ENCODE results near the gene CACNA1I. TPM values are rescaled to one million over a fixed set of nuclear protein-coding genes. Genes with fewer than 3 reads are reported as not detected.

CACNA1I gene
- total RNA-seq, 4 donors from 2014 or later = 0.16 to 0.57 (median 0.20) TPM

GRCh38 chr22:39690881-39691605 lies 120.5 kb downstream of the CACNA1I start:
- TF ChIP-seq, protein P1, sequence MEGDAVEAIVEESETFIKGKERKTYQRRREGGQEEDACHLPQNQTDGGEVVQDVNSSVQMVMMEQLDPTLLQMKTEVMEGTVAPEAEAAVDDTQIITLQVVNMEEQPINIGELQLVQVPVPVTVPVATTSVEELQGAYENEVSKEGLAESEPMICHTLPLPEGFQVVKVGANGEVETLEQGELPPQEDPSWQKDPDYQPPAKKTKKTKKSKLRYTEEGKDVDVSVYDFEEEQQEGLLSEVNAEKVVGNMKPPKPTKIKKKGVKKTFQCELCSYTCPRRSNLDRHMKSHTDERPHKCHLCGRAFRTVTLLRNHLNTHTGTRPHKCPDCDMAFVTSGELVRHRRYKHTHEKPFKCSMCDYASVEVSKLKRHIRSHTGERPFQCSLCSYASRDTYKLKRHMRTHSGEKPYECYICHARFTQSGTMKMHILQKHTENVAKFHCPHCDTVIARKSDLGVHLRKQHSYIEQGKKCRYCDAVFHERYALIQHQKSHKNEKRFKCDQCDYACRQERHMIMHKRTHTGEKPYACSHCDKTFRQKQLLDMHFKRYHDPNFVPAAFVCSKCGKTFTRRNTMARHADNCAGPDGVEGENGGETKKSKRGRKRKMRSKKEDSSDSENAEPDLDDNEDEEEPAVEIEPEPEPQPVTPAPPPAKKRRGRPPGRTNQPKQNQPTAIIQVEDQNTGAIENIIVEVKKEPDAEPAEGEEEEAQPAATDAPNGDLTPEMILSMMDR (IDR thresholded peaks at IDR 0.05; ENCODE audit: low read depth) = no peak

DNA sequence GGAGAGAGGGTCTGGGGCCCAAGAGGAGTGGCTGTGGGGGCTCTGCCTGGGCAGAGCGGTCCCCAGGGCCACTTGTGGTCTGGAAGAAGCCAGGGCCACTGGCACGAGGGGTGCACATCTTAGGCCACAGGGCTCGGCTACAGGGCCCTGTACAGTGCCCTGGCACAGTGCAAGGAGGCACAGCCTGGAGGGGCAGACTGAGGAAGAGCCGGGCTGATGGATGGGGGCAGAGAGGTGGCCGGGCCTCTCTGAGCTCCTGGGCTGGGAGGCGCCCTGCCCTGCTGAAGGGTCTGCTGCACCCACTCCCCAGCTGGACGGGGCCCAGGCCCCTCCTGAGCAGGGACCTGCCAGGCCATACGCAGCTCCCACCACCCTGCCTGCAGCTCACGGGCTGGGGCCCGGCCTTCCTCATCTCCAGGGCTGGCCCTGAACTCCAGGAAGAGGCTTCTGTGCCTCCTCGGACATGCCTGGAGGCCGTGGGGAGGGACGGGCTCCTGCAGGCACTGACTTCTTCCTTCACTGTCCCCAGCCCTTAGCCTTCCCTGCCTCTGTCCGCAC lies 123.5 kb downstream of the CACNA1I start:
- TF ChIP-seq, protein P1 (IDR thresholded peaks at IDR 0.05; ENCODE audit: low read depth) = no peak

DNA sequence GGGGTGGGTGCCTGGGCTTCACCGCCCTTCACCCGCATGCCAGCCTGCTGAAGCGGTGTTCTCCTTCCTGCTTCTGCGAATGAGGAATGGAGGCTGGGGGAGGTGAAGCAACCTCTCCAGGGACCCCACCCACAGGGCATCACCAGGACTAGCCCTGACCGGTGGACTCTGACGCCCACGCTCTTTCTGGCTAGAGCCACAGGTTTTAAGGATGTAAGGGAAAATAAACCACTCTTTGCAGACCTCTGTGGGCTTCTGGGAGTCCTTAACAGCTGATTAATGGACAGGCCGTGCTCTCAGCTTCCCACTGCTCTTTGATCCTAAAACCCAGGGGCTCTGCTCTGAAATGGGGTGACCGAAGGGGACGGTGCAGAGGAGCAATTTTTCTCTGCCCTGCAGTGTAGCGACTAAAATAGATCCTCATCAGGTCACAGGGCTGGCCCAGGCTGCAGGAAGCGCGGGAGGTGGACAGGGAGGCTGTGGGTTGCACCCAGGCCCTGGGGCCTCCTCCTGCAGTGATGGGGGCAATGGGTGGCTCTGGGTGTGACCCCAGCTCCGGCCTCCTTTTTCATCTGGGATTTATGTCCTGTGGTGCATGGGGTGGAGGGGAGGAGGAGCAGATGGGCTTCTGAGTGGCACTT lies 127.4 kb downstream of the CACNA1I start:
- TF ChIP-seq, protein P1 (IDR thresholded peaks at IDR 0.05; ENCODE audit: low read depth) = no peak

DNA sequence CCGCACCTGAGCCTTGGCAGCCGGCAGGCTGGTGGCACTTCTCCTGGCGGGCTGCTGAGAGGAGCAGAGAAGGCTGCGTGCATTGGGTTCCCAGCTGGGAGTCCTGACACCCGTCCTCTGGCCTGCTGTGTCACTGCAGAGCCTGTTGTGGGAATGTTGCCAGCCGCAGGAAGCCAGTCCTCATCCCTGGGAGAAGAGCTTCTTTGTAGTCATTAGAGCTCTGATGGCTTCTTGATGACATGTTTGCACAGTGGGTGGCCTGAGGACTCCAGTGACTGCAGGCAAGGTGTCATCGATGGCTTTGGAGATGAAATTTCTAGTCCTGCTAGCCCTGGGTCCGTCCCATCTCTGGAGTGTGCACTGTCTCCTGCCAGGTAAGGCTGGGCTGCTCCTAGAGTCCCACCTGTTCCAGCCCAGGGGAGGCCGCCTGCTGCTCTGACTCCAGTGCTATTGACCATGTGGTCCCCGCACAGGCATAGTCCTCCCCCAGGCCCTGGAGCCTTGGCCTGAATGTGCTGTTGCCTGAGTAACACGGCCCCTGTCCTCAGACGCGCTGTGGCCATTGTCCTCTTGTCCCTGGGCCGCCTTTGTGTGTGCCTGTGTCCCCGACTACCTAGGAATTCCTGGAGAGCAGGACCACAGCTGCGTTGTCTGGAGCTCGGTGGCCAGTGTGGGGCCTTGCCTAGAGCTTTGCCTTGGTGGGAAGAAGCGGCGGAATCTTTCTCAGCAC lies 129.2 kb downstream of the CACNA1I start:
- TF ChIP-seq, protein P1 (IDR thresholded peaks at IDR 0.05; ENCODE audit: low read depth) = no peak

DNA sequence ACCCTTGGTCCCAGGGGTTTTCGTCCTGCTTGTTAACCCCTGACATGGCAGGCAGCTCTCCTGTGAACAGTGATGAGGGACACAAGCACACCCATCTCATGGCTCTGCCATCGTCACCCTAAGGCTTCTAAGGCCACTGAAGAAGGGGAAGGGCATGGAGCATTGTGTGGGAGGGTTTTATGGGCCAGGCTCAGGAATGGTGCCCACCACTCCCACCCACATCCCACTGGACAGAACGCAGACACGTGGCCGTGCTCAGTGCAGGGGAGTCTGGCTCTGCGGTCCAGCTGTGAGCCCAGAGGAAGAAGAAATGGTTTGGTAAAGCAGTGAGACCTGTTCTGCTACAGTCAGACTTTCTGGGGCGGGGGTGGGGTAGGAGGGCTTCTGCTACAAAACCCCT lies 130.0 kb downstream of the CACNA1I start:
- TF ChIP-seq, protein P1 (IDR thresholded peaks at IDR 0.05; ENCODE audit: low read depth) = no peak

GRCh38 chr22:39703091-39703490 lies 132.5 kb downstream of the CACNA1I start:
- TF ChIP-seq, protein P1 (IDR thresholded peaks at IDR 0.05; ENCODE audit: low read depth) = no peak
